ENCODE data around the gene KIF16B. TPM values are rescaled to one million over a fixed set of nuclear protein-coding genes. Genes with fewer than 3 reads are reported as not detected.

KIF16B gene
- total and polyA plus RNA-seq, 4 donors: 5.9 to 20.3 (median 9.6) TPM

DNA sequence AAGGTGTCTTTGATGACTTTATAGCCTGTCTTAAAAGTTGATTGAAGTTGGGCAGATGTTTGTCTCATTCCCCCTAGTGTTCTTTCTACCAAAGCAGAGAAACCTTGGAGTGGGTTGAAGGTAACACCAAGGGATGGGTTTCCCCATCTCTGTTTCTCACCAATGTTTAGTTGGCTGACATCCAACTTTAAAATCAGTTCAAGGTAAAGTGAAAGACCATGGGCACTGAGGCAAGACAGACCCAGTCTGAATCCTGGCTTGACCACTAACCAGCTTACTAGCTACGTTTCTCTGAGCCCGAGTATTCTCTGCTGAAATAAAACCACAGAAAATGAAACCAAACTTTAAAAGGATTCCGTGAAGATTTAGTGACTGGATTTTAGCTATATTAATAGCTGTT is 258.9 kb downstream of the KIF16B start:
- Histone ChIP-seq H3K4me1 (ENCODE audit: control insufficient read depth in 5 of 5, insufficient read depth in 5 of 5, low read length in 5 of 5) (peaks cover 0 to 9% (median 0%) of the 10 kb centered on the region in 5 donors), H3K27me3 (ENCODE audit: control insufficient read depth in 3 of 3, insufficient read depth in 3 of 3, low read length in 2 of 3) (no peaks in the 10 kb centered on the region), H3K36me3 (ENCODE audit: control insufficient read depth in 4 of 4, insufficient read depth in 4 of 4, low read length in 4 of 4) (no peaks in the 10 kb centered on the region), H3K27ac (ENCODE audit: low read depth in 1 of 2, low read length in 1 of 2) (no peak overlapping the region), H3K9ac (ENCODE audit: insufficient read depth in 1 of 2, low read length in 2 of 2) (no peak overlapping the region), H3K9me3 (ENCODE audit: control insufficient read depth in 4 of 4, insufficient read depth in 3 of 4, low read length in 3 of 4) (peaks cover 0 to 2% (median 0%) of the 10 kb centered on the region in 4 donors), H3K4me3 (no peak overlapping the region)
- no peak for ATAC-seq (ENCODE audit: insufficient read depth, low FRiP score)
- no peak for DNase-seq
- TF ChIP-seq, protein P1, sequence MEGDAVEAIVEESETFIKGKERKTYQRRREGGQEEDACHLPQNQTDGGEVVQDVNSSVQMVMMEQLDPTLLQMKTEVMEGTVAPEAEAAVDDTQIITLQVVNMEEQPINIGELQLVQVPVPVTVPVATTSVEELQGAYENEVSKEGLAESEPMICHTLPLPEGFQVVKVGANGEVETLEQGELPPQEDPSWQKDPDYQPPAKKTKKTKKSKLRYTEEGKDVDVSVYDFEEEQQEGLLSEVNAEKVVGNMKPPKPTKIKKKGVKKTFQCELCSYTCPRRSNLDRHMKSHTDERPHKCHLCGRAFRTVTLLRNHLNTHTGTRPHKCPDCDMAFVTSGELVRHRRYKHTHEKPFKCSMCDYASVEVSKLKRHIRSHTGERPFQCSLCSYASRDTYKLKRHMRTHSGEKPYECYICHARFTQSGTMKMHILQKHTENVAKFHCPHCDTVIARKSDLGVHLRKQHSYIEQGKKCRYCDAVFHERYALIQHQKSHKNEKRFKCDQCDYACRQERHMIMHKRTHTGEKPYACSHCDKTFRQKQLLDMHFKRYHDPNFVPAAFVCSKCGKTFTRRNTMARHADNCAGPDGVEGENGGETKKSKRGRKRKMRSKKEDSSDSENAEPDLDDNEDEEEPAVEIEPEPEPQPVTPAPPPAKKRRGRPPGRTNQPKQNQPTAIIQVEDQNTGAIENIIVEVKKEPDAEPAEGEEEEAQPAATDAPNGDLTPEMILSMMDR (IDR thresholded peaks at IDR 0.05; ENCODE audit: control extremely low read depth, extremely low read depth): no peak
- WGBS, 2 donors: 88 to 93% methylated on average over 3 of the region's 3 CpGs

GRCh38 chr20:16313917-16314316 is 259.3 kb downstream of the KIF16B start:
- TF ChIP-seq, protein P1 (IDR thresholded peaks at IDR 0.05; ENCODE audit: control extremely low read depth, extremely low read depth): no peak
- DNase-seq: no peak
- Histone ChIP-seq H3K9me3 (ENCODE audit: control insufficient read depth in 4 of 4, insufficient read depth in 3 of 4, low read length in 3 of 4) (peaks cover 0 to 2% (median 0%) of the 10 kb centered on the region in 4 donors), H3K9ac (ENCODE audit: insufficient read depth in 1 of 2, low read length in 2 of 2) (no peak overlapping the region), H3K27me3 (ENCODE audit: control insufficient read depth in 3 of 3, insufficient read depth in 3 of 3, low read length in 2 of 3) (no peaks in the 10 kb centered on the region), H3K4me3 (no peak overlapping the region), H3K27ac (ENCODE audit: low read depth in 1 of 2, low read length in 1 of 2) (no peak overlapping the region), H3K4me1 (ENCODE audit: control insufficient read depth in 5 of 5, insufficient read depth in 5 of 5, low read length in 5 of 5) (peaks cover 0 to 9% (median 0%) of the 10 kb centered on the region in 5 donors), H3K36me3 (ENCODE audit: control insufficient read depth in 4 of 4, insufficient read depth in 4 of 4, low read length in 4 of 4) (no peaks in the 10 kb centered on the region)
- no peak for ATAC-seq (ENCODE audit: insufficient read depth, low FRiP score)
- 73 to 86% methylated on average over 4 of the region's 4 CpGs for WGBS, 2 donors

GRCh38 chr20:16312998-16313397 is 260.2 kb downstream of the KIF16B start:
- H3K27ac ChIP-seq (ENCODE audit: low read depth in 1 of 2, low read length in 1 of 2): no peak overlapping the region
- H3K36me3 ChIP-seq (ENCODE audit: control insufficient read depth in 4 of 4, insufficient read depth in 4 of 4, low read length in 4 of 4): peaks cover 0 to 3% (median 0%) of the 10 kb centered on the region in 4 donors
- H3K4me1 ChIP-seq (ENCODE audit: control insufficient read depth in 5 of 5, insufficient read depth in 5 of 5, low read length in 5 of 5): peaks cover 0 to 9% (median 0%) of the 10 kb centered on the region in 5 donors
- ATAC-seq (ENCODE audit: insufficient read depth, low FRiP score) (no peak), DNase-seq (no peak)
- TF ChIP-seq, protein P1 (IDR thresholded peaks at IDR 0.05; ENCODE audit: control extremely low read depth, extremely low read depth): no peak
- no peak overlapping the region for H3K4me3 ChIP-seq
- peaks cover 0 to 2% (median 0%) of the 10 kb centered on the region in 4 donors for H3K9me3 ChIP-seq (ENCODE audit: control insufficient read depth in 4 of 4, insufficient read depth in 3 of 4, low read length in 3 of 4)
- H3K27me3 ChIP-seq (ENCODE audit: control insufficient read depth in 3 of 3, insufficient read depth in 3 of 3, low read length in 2 of 3): no peaks in the 10 kb centered on the region
- no peak overlapping the region for H3K9ac ChIP-seq (ENCODE audit: insufficient read depth in 1 of 2, low read length in 2 of 2)

- Histone ChIP-seq H3K4me1 (ENCODE audit: control insufficient read depth in 5 of 5, insufficient read depth in 5 of 5, low read length in 5 of 5) (peaks cover 0 to 9% (median 0%) of the 10 kb centered on the region in 5 donors), H3K9ac (ENCODE audit: insufficient read depth in 1 of 2, low read length in 2 of 2) (no peak overlapping the region), H3K36me3 (ENCODE audit: control insufficient read depth in 4 of 4, insufficient read depth in 4 of 4, low read length in 4 of 4) (peaks cover 0 to 3% (median 0%) of the 10 kb centered on the region in 4 donors), H3K9me3 (ENCODE audit: control insufficient read depth in 4 of 4, insufficient read depth in 3 of 4, low read length in 3 of 4) (peaks cover 0 to 2% (median 0%) of the 10 kb centered on the region in 4 donors), H3K27ac (ENCODE audit: low read depth in 1 of 2, low read length in 1 of 2) (no peak overlapping the region), H3K4me3 (no peak overlapping the region), H3K27me3 (ENCODE audit: control insufficient read depth in 3 of 3, insufficient read depth in 3 of 3, low read length in 2 of 3) (no peaks in the 10 kb centered on the region)
- ATAC-seq (ENCODE audit: insufficient read depth, low FRiP score) (no peak), DNase-seq (no peak)
- WGBS, 2 donors: 67 to 86% methylated on average over 1 of the region's 1 CpG
- TF ChIP-seq, protein P1 (IDR thresholded peaks at IDR 0.05; ENCODE audit: control extremely low read depth, extremely low read depth): no peak
Measured at GRCh38 chr20:16311756-16312155, 261.5 kb downstream of the KIF16B start.
